GM19467 (cell line): ENCODE results near the gene MGST2.

Source experiments
- ATAC-seq: cut with Tn5 transposase; IDR thresholded peaks from one replicate; pipeline ENCODE4 v1.9.1; 2021; ENCODE audit warnings: mild to moderate bottlenecking, moderate library complexity; ENCODE audit not compliant: unreplicated experiment

Gene MGST2

GRCh38 chr4:139643042-139643895 is 22.4 kb upstream of the MGST2 start:
- ATAC-seq, result no peak

- ATAC-seq, result no peak
Observed at GRCh38 chr4:139645458-139645857, 20.2 kb upstream of the MGST2 start.

- no peak for ATAC-seq
Observed at GRCh38 chr4:139647184-139647583, 18.4 kb upstream of the MGST2 start.

GRCh38 chr4:139647952-139648351 is 17.7 kb upstream of the MGST2 start:
- no peak for ATAC-seq

- peak; percentile 72 for ATAC-seq
Observed at GRCh38 chr4:139651282-139652194, 14.1 kb upstream of the MGST2 start.

GRCh38 chr4:139654516-139654915 is 11.1 kb upstream of the MGST2 start:
- no peak for ATAC-seq

- ATAC-seq, result no peak
Observed at GRCh38 chr4:139655116-139655515, 10.5 kb upstream of the MGST2 start.

- peak; percentile 64 for ATAC-seq
Observed at GRCh38 chr4:139656614-139657486, 8.8 kb upstream of the MGST2 start.

GRCh38 chr4:139658185-139658584 is 7.4 kb upstream of the MGST2 start:
- ATAC-seq, result no peak

GRCh38 chr4:139658586-139659382 is 6.8 kb upstream of the MGST2 start:
- ATAC-seq, result no peak

GRCh38 chr4:139659735-139660424 is 5.7 kb upstream of the MGST2 start:
- no peak for ATAC-seq

- ATAC-seq, result no peak
Observed at GRCh38 chr4:139660568-139661043, 5.0 kb upstream of the MGST2 start.

- ATAC-seq, result no peak
Observed at GRCh38 chr4:139663561-139664138, 2.0 kb upstream of the MGST2 start.

- no peak for ATAC-seq
Observed at GRCh38 chr4:139664442-139664841, 1.2 kb upstream of the MGST2 start.

- no peak for ATAC-seq
Observed at GRCh38 chr4:139665079-139665689, 435 bp upstream of the MGST2 start.

- ATAC-seq, result no peak
Observed at GRCh38 chr4:139666735-139667281, 1.2 kb downstream of the MGST2 start.

- ATAC-seq, result no peak
Observed at GRCh38 chr4:139668036-139668435, 2.4 kb downstream of the MGST2 start.

GRCh38 chr4:139668658-139669201 is 3.1 kb downstream of the MGST2 start:
- no peak for ATAC-seq
